Measurements from ENCODE around the gene DHRS13. TPM values are rescaled to one million over a fixed set of nuclear protein-coding genes. Genes with fewer than 3 reads are reported as not detected.

The DHRS13 gene
- total and polyA plus RNA-seq, 9 donors = 3.7 to 13.8 (median 7.8) TPM

- Histone ChIP-seq H3K27me3 (no peaks in the 10 kb centered on the region), H3K9me3 (no peaks in the 10 kb centered on the region), H3K4me3 (no peak overlapping the region), H3K4me1 (ENCODE audit: insufficient read depth) (peaks cover 7% of the 10 kb centered on the region), H3K27ac (peak overlapping the region; percentile 64 to 67), H3K36me3 (no peaks in the 10 kb centered on the region)
- DNase-seq = peak; percentile 58 to 78 (median 64)
- 7 to 9% (median 8%) methylated on average over 6 of the region's 6 CpGs for WGBS, 3 donors
- TF ChIP-seq EP300 (IDR thresholded peaks at IDR 0.05) (no peak), CTCF (IDR thresholded peaks at IDR 0.05) (no peak), POLR2A (IDR thresholded peaks at IDR 0.05) (no peak)
- intact Hi-C loops (cut with DNase I) = loop anchor here in 1 of 4 donors (10.0 kb wide), 2 partner anchors 64 to 154 kb away; partner anchors contain the start of gene FAM222B
Observed at GRCh38 chr17:28908640-28909167, 5.8 kb upstream of the DHRS13 start.

- H3K9me3 ChIP-seq = no peaks in the 10 kb centered on the region
- H3K4me1 ChIP-seq (ENCODE audit: insufficient read depth) = peaks cover 7% of the 10 kb centered on the region
- intact Hi-C loops (cut with DNase I) = loop anchor here in 1 of 4 donors (10.0 kb wide), 2 partner anchors 63 to 153 kb away; partner anchors contain the start of gene FAM222B
- TF ChIP-seq CTCF (IDR thresholded peaks at IDR 0.05) (no peak), POLR2A (IDR thresholded peaks at IDR 0.05) (no peak), EP300 (IDR thresholded peaks at IDR 0.05) (no peak)
- no peaks in the 10 kb centered on the region for H3K27me3 ChIP-seq
- no peaks in the 10 kb centered on the region for H3K36me3 ChIP-seq
- DNase-seq = peak in 2 of 5 donors; percentile 49 to 59
- H3K27ac ChIP-seq = peak overlapping the region in 1 of 2 donors; percentile 67
- H3K4me3 ChIP-seq = no peak overlapping the region
- 14 to 29% (median 25%) methylated on average over 3 of the region's 3 CpGs for WGBS, 3 donors
Observed at GRCh38 chr17:28907709-28908475, 5.0 kb upstream of the DHRS13 start.

DNA sequence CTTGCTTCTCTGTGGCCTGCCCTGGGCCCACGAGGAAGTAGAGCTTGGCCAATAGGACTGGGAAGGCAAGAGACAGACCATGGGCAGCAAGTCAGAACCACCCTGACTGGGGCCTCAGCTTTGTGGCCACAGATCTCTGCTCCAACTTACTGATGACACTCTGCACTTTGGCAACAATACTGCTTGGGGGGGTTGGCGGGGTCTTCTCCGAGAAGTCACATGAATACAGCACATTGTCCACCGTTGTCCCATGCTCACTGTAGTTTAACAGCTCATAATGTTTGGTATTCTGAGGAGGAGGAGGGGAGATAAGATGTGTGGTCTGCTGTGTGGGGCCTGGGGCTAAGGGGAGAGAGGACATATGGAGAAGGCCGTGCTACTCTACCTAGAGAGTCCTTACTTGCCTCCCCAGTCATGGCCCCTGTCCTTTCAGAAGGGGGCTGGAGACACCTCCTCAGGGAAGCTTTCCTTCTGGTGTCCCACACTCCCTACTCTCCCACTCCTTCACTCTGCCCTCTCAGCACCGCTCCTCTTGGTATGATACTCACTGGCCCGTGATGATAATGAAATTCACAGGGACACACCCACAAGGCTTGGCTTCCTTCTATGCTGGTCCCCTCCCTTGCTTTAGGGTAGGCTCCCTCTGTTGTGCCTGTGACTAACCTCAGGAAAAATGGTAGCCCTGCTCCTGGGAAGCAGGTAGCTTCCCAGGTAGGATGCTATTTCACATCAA lies 4.0 kb upstream of the DHRS13 start:
- 56 to 65% (median 56%) methylated on average over 7 of the region's 7 CpGs for WGBS, 3 donors
- TF ChIP-seq CTCF (IDR thresholded peaks at IDR 0.05) = no peak
- TF ChIP-seq EP300 (IDR thresholded peaks at IDR 0.05) = no peak
- TF ChIP-seq POLR2A (IDR thresholded peaks at IDR 0.05) = no peak
- H3K27me3 ChIP-seq = no peaks in the 10 kb centered on the region
- no peaks in the 10 kb centered on the region for H3K36me3 ChIP-seq
- no peaks in the 10 kb centered on the region for H3K9me3 ChIP-seq
- no peak for DNase-seq
- peaks cover 7% of the 10 kb centered on the region for H3K4me1 ChIP-seq (ENCODE audit: insufficient read depth)
- intact Hi-C loops (cut with DNase I) = loop anchor here in 1 of 4 donors (10.0 kb wide), 2 partner anchors 62 to 152 kb away; partner anchors contain the start of gene FAM222B
- H3K27ac ChIP-seq = peak overlapping the region in 1 of 2 donors; percentile 33
- no peak overlapping the region for H3K4me3 ChIP-seq

DNA sequence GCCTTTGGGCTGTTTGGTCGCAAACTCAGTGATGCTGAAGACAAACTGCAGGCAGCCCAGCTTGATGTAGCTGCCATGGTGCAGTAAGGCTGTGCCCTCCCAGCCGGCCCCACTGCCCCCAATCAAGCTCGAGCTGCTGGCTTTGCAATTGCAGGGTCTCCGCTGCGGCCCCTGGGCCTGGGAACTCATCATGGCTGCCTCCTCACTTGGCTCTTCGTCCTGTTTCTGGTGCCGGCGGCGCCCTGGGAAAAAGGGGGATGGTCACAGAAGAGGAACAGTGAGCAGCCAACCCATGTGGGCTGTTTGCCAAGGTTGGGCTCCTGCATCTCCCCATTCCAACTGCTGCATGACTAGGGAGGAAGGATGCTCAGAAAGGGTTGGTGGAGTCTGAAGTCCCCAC lies 3.4 kb upstream of the DHRS13 start:
- no peaks in the 10 kb centered on the region for H3K36me3 ChIP-seq
- intact Hi-C loops (cut with DNase I) = loop anchor here in 1 of 4 donors (10.0 kb wide), 2 partner anchors 61 to 151 kb away; partner anchors contain the start of gene FAM222B

More for the DNA sequence above, 3.4 kb upstream of the DHRS13 start:
- no peaks in the 10 kb centered on the region for H3K9me3 ChIP-seq
- no peak overlapping the region for H3K4me3 ChIP-seq
- WGBS, 3 donors = 76 to 86% (median 80%) methylated on average over 9 of the region's 9 CpGs
- TF ChIP-seq EP300 (IDR thresholded peaks at IDR 0.05) = no peak
- no peak for TF ChIP-seq POLR2A (IDR thresholded peaks at IDR 0.05)
- TF ChIP-seq CTCF (IDR thresholded peaks at IDR 0.05) = no peak
- H3K27ac ChIP-seq = no peak overlapping the region
- no peaks in the 10 kb centered on the region for H3K27me3 ChIP-seq
- H3K4me1 ChIP-seq (ENCODE audit: insufficient read depth) = peaks cover 7% of the 10 kb centered on the region
- no peak for DNase-seq

Data from ovary (tissue), 9 donors.